ENCODE data around the gene MRAP.

DNA sequence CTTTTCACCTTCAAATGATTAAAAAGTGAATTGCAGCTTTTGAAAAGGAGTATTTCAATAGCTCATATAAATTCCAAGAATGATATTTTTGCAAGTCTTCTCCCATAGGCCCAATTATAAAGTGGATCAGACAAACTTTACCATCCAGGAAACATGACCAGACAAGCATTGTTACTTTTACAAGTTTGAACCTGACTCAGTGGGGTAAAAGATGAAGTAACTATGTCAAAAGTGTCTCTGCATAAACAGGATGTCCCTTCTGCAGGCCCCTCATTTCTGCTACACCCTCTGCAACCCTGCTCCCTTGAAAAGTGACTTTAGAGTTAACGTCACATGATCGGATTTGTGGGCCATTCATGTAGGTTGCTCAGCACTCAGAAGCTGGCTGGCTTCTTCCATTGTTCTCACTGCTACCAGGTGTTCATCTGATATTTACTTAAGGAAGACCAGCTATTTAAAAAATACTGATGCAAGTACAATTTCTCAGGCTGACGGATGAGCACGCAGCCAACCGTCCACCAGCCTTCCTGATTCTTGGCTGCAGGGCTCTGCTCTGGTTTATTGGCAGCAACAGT is 61.8 kb downstream of the MRAP start:
- TF ChIP-seq, protein P1, sequence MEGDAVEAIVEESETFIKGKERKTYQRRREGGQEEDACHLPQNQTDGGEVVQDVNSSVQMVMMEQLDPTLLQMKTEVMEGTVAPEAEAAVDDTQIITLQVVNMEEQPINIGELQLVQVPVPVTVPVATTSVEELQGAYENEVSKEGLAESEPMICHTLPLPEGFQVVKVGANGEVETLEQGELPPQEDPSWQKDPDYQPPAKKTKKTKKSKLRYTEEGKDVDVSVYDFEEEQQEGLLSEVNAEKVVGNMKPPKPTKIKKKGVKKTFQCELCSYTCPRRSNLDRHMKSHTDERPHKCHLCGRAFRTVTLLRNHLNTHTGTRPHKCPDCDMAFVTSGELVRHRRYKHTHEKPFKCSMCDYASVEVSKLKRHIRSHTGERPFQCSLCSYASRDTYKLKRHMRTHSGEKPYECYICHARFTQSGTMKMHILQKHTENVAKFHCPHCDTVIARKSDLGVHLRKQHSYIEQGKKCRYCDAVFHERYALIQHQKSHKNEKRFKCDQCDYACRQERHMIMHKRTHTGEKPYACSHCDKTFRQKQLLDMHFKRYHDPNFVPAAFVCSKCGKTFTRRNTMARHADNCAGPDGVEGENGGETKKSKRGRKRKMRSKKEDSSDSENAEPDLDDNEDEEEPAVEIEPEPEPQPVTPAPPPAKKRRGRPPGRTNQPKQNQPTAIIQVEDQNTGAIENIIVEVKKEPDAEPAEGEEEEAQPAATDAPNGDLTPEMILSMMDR (conservative IDR thresholded peaks at IDR 0.05 in 1 of 2, IDR thresholded peaks at IDR 0.05 in 1 of 2; ENCODE audit: low read depth in 1 of 2, low read length in 2 of 2): no peak
- TF ChIP-seq EZH2 (IDR thresholded peaks at IDR 0.05; ENCODE audit: low read length, missing control alignments): no peak

Data from fibroblast of lung (primary cell).